Fibroblast of villous mesenchyme (primary cell): ENCODE data around the gene PSKH1. TPM values are rescaled to one million over a fixed set of nuclear protein-coding genes. Genes with fewer than 3 reads are reported as not detected.
"Not testable (repeated sequence)": the region's sequence is repeated elsewhere in the genome, so short reads cannot be mapped to it uniquely, and the experiment has no call there.

Experiments
- DNase-seq: peaks from one replicate; pipeline ENCODE4 v3.0.0-alpha.2; 2010; ENCODE audit warnings: low read depth
- H3K4me3 ChIP-seq: 2 replicates; pipeline ENCODE4 v1.5.1; 2011; ENCODE audit warnings: low read depth, mild to moderate bottlenecking, low read length
- CTCF ChIP-seq: IDR thresholded peaks from 2 replicates; pipeline ENCODE4 v1.5.1; 2012; ENCODE audit warnings: low read depth, mild to moderate bottlenecking, low read length; ENCODE audit not compliant: insufficient read depth
- total RNA-seq: library from RNA; depleted of rRNA; stranded (reverse); fragments of >200 nt; gene quantifications from 2 replicates; pipeline ENCODE4 v1.2.3, GENCODE V29; 2012

PSKH1 gene
- total RNA-seq, 1 donor = 13.0 TPM

- H3K4me3 ChIP-seq = peak overlapping the region; percentile 96
- DNase-seq = peak; percentile 61
- TF ChIP-seq CTCF = no peak
These were observed 73.6 kb downstream of the PSKH1 start for GRCh38 chr16:67966549-67967182.

- peak overlapping the region; percentile 96 for H3K4me3 ChIP-seq
- TF ChIP-seq CTCF = no peak
- DNase-seq = peak; percentile 25
These were observed 74.3 kb downstream of the PSKH1 start for GRCh38 chr16:67967183-67967957.

- TF ChIP-seq CTCF = no peak
- DNase-seq = peak; percentile 50
These were observed 74.9 kb downstream of the PSKH1 start for GRCh38 chr16:67967958-67968399.

GRCh38 chr16:67968400-67969253 is 75.6 kb downstream of the PSKH1 start, which contains the start of gene SLC12A4:
Gene SLC12A4, minus strand, starts transcription at chr16:67968637. Its CDS starts 84 bp downstream, at chr16:67968553.
- peak; percentile 72 for DNase-seq
- H3K4me3 ChIP-seq = peak within 1 kb of the TSS; percentile 96
- TF ChIP-seq CTCF = no peak

More at GRCh38 chr16:67967958-67968399, 74.9 kb downstream of the PSKH1 start:
- peak overlapping the region; percentile 96 for H3K4me3 ChIP-seq

GRCh38 chr16:67969254-67970039 is 76.4 kb downstream of the PSKH1 start:
- H3K4me3 ChIP-seq = peak overlapping the region; percentile 96
- TF ChIP-seq CTCF = no peak
- DNase-seq = peak; percentile 35

- no peak for DNase-seq
- H3K4me3 ChIP-seq = no peak overlapping the region
- TF ChIP-seq CTCF = no peak
These were observed 78.1 kb downstream of the PSKH1 start for GRCh38 chr16:67971111-67971510.

- H3K4me3 ChIP-seq, DNase-seq: not testable (repeated sequence)
These were observed 79.2 kb downstream of the PSKH1 start for GRCh38 chr16:67972285-67972684.
